IPS-15b (cell line): Measurements from ENCODE around the gene KRTAP12-2.
A peak's percentile ranks its signal among the peaks of the same experiment; 100 is the strongest.

ENCODE experiments used
- H3K27me3 ChIP-seq: one replicate; pipeline ENCODE4 v1.6.1; 2013; ENCODE audit warnings: low read length; ENCODE audit not compliant: control insufficient read depth, insufficient read depth
- H3K36me3 ChIP-seq: one replicate; pipeline ENCODE4 v1.6.1; 2013; ENCODE audit warnings: low read length; ENCODE audit not compliant: control insufficient read depth, insufficient read depth
- H3K4me1 ChIP-seq: one replicate; pipeline ENCODE4 v1.6.1; 2013; ENCODE audit warnings: mild to moderate bottlenecking, low read length; ENCODE audit not compliant: control insufficient read depth, insufficient read depth
- H3K4me3 ChIP-seq: one replicate; pipeline ENCODE4 v1.5.1; 2013; ENCODE audit warnings: low read depth, low read length
- H3K9ac ChIP-seq: one replicate; pipeline ENCODE4 v1.6.1; 2013; ENCODE audit warnings: low read depth, mild to moderate bottlenecking, low read length
- H3K9me3 ChIP-seq: one replicate; pipeline ENCODE4 v1.6.1; 2013; ENCODE audit warnings: mild to moderate bottlenecking, low read length; ENCODE audit not compliant: control insufficient read depth, insufficient read depth

KRTAP12-2 gene, protein sequence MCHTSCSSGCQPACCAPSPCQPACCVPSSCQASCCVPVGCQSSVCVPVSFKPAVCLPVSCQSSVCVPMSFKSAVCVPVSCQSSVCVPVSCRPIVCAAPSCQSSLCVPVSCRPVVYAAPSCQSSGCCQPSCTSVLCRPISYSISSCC

DNA sequence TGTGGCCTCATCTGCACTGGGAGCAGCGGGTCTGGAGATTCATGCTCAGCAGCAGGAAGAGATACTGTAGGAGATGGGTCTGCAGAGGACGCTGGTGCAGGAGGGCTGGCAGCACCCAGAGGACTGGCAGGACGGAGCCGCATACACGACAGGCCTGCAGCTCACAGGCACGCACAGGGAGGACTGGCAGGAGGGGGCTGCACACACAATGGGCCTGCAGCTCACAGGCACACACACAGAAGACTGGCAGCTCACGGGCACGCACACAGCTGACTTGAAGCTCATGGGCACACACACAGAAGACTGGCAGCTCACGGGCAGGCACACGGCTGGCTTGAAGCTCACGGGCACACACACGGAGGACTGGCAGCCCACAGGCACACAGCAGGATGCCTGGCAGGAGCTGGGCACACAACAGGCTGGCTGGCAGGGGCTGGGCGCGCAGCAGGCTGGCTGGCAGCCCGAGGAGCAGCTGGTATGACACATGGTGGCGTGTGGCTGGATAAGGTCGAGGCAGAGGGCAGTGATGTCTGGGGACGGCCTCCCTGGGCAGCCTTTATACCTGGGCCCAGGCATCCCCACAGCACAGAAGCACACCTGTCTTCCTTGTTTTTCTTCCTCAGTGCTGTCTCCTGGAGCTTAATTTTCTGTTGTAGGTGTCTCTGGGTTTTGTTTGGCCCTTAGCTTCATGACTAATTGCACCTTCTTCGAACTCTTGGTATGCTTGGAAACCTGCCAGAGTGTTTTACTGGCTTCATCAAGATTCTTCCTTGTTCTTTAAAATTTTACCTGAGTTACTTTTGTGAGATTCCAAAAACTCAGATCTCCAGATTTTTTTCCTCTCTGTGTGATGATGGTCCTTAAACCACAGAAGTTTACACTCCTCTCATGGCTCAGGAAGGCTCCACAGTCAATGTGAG lies at the start of gene KRTAP12-2:
Gene KRTAP12-2, minus strand, starts transcription at position 527 of the 920 bp plus-strand sequence. Its CDS starts 41 bp downstream, at position 486.
- no peaks in the 10 kb centered on the region for H3K4me1 ChIP-seq
- H3K4me3 ChIP-seq, result no peak within 1 kb of the TSS
- peaks cover 9% of the 10 kb centered on the region for H3K9me3 ChIP-seq
- no peak within 1 kb of the TSS for H3K9ac ChIP-seq
- H3K27me3 ChIP-seq, result no peaks in the 10 kb centered on the region
- peaks cover 6% of the 10 kb centered on the region for H3K36me3 ChIP-seq

DNA sequence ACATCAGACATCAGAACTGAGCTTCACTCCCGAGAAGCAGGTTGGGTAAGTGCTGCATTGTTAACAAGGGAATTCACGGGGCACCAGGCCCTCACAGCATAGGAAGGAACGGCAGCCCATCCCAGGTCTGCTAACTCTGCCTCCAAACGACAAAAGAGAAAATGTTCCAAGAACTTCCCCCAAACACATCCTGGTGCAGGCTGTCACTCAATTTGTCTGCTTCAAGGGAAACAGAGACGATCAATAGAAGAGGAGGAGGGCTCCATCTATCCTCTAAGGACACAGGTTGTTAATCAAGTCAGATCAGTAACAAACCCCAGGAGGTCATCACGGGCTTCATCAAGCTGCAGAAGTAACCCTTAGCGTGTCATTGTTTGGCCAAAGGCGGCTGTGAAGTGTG lies 48.2 kb upstream of the KRTAP12-2 start:
- H3K4me3 ChIP-seq, result no peak overlapping the region
- peaks cover 19% of the 10 kb centered on the region for H3K4me1 ChIP-seq
- no peaks in the 10 kb centered on the region for H3K36me3 ChIP-seq
- no peak overlapping the region for H3K9ac ChIP-seq
- peaks cover 31% of the 10 kb centered on the region for H3K27me3 ChIP-seq
- H3K9me3 ChIP-seq, result no peaks in the 10 kb centered on the region

GRCh38 chr21:44713846-44714245 lies 47.1 kb upstream of the KRTAP12-2 start:
- Histone ChIP-seq H3K9ac (no peak overlapping the region), H3K27me3 (peaks cover 41% of the 10 kb centered on the region), H3K4me3 (no peak overlapping the region), H3K36me3 (no peaks in the 10 kb centered on the region), H3K4me1 (peaks cover 23% of the 10 kb centered on the region), H3K9me3 (no peaks in the 10 kb centered on the region)

- Histone ChIP-seq H3K4me3 (no peak overlapping the region), H3K9me3 (no peaks in the 10 kb centered on the region), H3K4me1 (peaks cover 25% of the 10 kb centered on the region), H3K36me3 (no peaks in the 10 kb centered on the region), H3K9ac (no peak overlapping the region), H3K27me3 (peaks cover 46% of the 10 kb centered on the region)
Measured at GRCh38 chr21:44713130-44713529, 46.4 kb upstream of the KRTAP12-2 start.

- H3K4me1 ChIP-seq, result peaks cover 24% of the 10 kb centered on the region
- H3K36me3 ChIP-seq, result no peaks in the 10 kb centered on the region
- H3K9ac ChIP-seq, result peak overlapping the region; percentile 5
- peak overlapping the region; percentile 48 for H3K4me3 ChIP-seq
- H3K9me3 ChIP-seq, result no peaks in the 10 kb centered on the region
- H3K27me3 ChIP-seq, result peaks cover 46% of the 10 kb centered on the region
Measured at GRCh38 chr21:44712203-44713028, 45.7 kb upstream of the KRTAP12-2 start.

GRCh38 chr21:44711327-44712202 lies 44.8 kb upstream of the KRTAP12-2 start, which contains the start of gene TSPEAR:
Gene TSPEAR (minus strand): TSS chr21:44711572. CDS start chr21:44711514, 58 bp downstream.
- Histone ChIP-seq H3K27me3 (peaks cover 46% of the 10 kb centered on the region), H3K9me3 (no peaks in the 10 kb centered on the region), H3K36me3 (no peaks in the 10 kb centered on the region), H3K4me3 (peak within 1 kb of the TSS; percentile 56), H3K9ac (no peak within 1 kb of the TSS), H3K4me1 (peaks cover 24% of the 10 kb centered on the region)

GRCh38 chr21:44710756-44711326 lies 44.1 kb upstream of the KRTAP12-2 start:
- Histone ChIP-seq H3K9ac (no peak overlapping the region), H3K4me3 (peak overlapping the region; percentile 56), H3K36me3 (no peaks in the 10 kb centered on the region), H3K4me1 (peaks cover 24% of the 10 kb centered on the region), H3K9me3 (no peaks in the 10 kb centered on the region), H3K27me3 (peaks cover 46% of the 10 kb centered on the region)

DNA sequence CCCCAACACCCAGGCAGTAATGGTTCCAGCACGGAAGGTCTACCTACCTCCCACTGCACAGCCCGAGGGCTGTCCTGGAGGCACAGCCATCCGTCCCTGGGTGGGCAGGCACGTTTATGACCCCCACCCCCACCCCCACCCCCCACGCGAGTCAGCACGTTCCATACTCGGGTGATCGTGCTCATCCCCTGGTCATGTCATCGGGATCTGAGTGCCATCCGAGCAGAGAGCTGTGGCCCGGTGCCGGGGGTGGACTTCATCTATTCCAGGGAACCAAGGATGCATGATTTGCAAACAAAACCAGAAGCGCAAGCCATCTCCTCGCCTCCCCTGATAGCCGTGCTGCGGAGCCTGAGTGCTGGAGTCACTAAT lies 43.6 kb upstream of the KRTAP12-2 start:
- Histone ChIP-seq H3K4me1 (peaks cover 24% of the 10 kb centered on the region), H3K27me3 (peaks cover 46% of the 10 kb centered on the region), H3K36me3 (no peaks in the 10 kb centered on the region), H3K9me3 (no peaks in the 10 kb centered on the region), H3K9ac (no peak overlapping the region), H3K4me3 (peak overlapping the region; percentile 56)

- Histone ChIP-seq H3K9ac (no peak overlapping the region), H3K4me1 (peaks cover 24% of the 10 kb centered on the region), H3K9me3 (no peaks in the 10 kb centered on the region), H3K4me3 (peak overlapping the region; percentile 48), H3K36me3 (no peaks in the 10 kb centered on the region), H3K27me3 (peaks cover 46% of the 10 kb centered on the region)
Measured at GRCh38 chr21:44709426-44710293, 42.9 kb upstream of the KRTAP12-2 start.

- Histone ChIP-seq H3K4me3 (peak overlapping the region; percentile 48), H3K4me1 (peaks cover 29% of the 10 kb centered on the region), H3K9me3 (no peaks in the 10 kb centered on the region), H3K36me3 (no peaks in the 10 kb centered on the region), H3K27me3 (peaks cover 46% of the 10 kb centered on the region), H3K9ac (peak overlapping the region; percentile 24)
Measured at GRCh38 chr21:44708866-44709425, 42.2 kb upstream of the KRTAP12-2 start.
